GM18868 (cell line): Measurements from ENCODE around the gene PWWP2B.

Experiments used
- ATAC-seq: cut with Tn5 transposase; IDR thresholded peaks from one replicate; pipeline ENCODE4 v1.9.1; 2021; ENCODE audit warnings: mild to moderate bottlenecking, moderate library complexity; ENCODE audit not compliant: unreplicated experiment

Gene PWWP2B

GRCh38 chr10:132465193-132465888, 68.3 kb downstream of the PWWP2B start:
- no peak for ATAC-seq

DNA sequence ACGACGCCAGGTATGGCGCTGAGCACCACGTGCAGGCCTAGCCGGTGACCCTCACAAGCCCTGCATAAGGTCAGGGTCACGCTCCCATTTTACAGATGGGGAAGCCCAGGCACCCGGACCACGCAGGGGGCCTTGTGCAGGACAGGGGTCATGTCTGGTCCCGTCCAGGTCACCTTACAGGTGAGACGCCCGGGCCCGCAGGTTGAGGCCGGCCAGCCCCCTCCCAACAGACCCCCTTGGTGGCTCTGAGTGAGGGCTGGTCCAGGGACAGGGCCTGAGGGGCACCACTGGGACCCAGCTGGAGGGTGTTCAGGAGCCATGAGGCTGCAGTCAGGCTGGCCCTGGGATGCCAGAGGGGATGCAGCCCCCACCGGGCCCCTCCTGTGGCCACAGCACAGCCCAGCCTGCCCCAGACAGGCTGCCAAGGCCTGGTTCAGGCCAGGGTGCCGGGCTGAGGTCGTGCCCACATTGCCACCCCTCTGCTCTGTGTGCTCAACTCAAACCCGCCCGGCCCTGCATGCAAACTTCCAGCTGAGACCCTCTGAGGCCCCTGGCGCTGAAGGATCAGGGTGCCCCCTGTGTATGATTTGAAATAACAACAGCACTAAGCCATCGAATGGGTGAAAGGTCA, 69.0 kb downstream of the PWWP2B start:
- no peak for ATAC-seq

GRCh38 chr10:132466520-132467463, 69.8 kb downstream of the PWWP2B start:
- ATAC-seq = no peak
